Measurements from ENCODE around the gene TPRG1. TPM values are rescaled to one million over a fixed set of nuclear protein-coding genes. Genes with fewer than 3 reads are reported as not detected.

Gene TPRG1
- total RNA-seq, 1 donor: 0.45 TPM

GRCh38 chr3:189160519-189161309, 11.1 kb upstream of the TPRG1 start:
- DNase-seq (ENCODE audit: low read depth): no peak
- no peak for TF ChIP-seq CTCF (IDR thresholded peaks at IDR 0.05; ENCODE audit: insufficient read depth, low read length)
- H3K4me3 ChIP-seq (ENCODE audit: low read depth, low read length): no peak overlapping the region

GRCh38 chr3:189165092-189165612, 6.6 kb upstream of the TPRG1 start:
- DNase-seq (ENCODE audit: low read depth): no peak
- H3K4me3 ChIP-seq (ENCODE audit: low read depth, low read length): no peak overlapping the region
- TF ChIP-seq CTCF (IDR thresholded peaks at IDR 0.05; ENCODE audit: insufficient read depth, low read length): no peak

GRCh38 chr3:189166321-189166720, 5.5 kb upstream of the TPRG1 start:
- no peak overlapping the region for H3K4me3 ChIP-seq (ENCODE audit: low read depth, low read length)
- no peak for DNase-seq (ENCODE audit: low read depth)
- TF ChIP-seq CTCF (IDR thresholded peaks at IDR 0.05; ENCODE audit: insufficient read depth, low read length): no peak

- H3K4me3 ChIP-seq (ENCODE audit: low read depth, low read length): no peak overlapping the region
- no peak for DNase-seq (ENCODE audit: low read depth)
- TF ChIP-seq CTCF (IDR thresholded peaks at IDR 0.05; ENCODE audit: insufficient read depth, low read length): no peak
Measured at GRCh38 chr3:189167027-189167766, 4.6 kb upstream of the TPRG1 start.

- TF ChIP-seq CTCF (IDR thresholded peaks at IDR 0.05; ENCODE audit: insufficient read depth, low read length): no peak
- DNase-seq (ENCODE audit: low read depth): no peak
- H3K4me3 ChIP-seq (ENCODE audit: low read depth, low read length): no peak overlapping the region
Measured at GRCh38 chr3:189168711-189169110, 3.1 kb upstream of the TPRG1 start.

- no peak for TF ChIP-seq CTCF (IDR thresholded peaks at IDR 0.05; ENCODE audit: insufficient read depth, low read length)
Measured at GRCh38 chr3:189169728-189170127, 2.0 kb upstream of the TPRG1 start.

More at GRCh38 chr3:189169728-189170127, 2.0 kb upstream of the TPRG1 start:
- H3K4me3 ChIP-seq (ENCODE audit: low read depth, low read length): no peak overlapping the region
- no peak for DNase-seq (ENCODE audit: low read depth)
